22Rv1 (cell line): ENCODE results near the gene MYO15B.

Experiments
- ZFX ChIP-seq: fragments of 450-650 bp; IDR thresholded peaks from 2 replicates; pipeline ENCODE4 v1.6.1; 2017; ENCODE audit warnings: antibody characterized with exemption, borderline replicate concordance
- TF ChIP-seq, protein P1 (sequence below): fragments of 450-650 bp; IDR thresholded peaks from 2 replicates; pipeline ENCODE4 v1.5.1; 2017; ENCODE audit warnings: mild to moderate bottlenecking

DNA sequence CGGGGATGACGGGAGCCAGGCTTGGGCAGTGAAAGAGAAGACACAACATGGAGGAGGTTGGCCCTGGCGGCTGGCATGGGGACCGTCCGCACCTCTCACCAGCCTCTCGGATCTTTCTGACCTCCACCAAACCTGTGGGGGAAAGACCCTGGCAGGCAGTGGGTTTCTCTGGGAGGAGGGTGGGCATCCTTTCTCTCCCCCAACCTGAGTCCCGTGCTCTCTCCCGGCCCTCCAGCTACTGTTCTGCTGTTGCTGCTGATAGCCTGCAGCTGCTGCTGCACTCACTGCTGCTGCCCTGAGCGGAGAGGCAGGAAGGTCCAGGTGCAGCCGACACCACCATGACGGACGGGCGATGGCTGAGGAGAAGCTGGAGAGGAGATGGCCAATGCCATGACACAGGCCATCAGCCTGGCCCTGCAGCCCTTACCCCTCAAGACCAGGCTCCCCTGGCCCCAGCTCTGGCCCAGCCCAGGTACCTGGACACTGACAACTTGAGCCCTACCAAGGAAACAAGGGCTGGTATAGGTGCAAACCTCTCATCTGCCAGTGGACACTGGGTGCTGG is 53.0 kb downstream of the MYO15B start:
- TF ChIP-seq, protein P1, sequence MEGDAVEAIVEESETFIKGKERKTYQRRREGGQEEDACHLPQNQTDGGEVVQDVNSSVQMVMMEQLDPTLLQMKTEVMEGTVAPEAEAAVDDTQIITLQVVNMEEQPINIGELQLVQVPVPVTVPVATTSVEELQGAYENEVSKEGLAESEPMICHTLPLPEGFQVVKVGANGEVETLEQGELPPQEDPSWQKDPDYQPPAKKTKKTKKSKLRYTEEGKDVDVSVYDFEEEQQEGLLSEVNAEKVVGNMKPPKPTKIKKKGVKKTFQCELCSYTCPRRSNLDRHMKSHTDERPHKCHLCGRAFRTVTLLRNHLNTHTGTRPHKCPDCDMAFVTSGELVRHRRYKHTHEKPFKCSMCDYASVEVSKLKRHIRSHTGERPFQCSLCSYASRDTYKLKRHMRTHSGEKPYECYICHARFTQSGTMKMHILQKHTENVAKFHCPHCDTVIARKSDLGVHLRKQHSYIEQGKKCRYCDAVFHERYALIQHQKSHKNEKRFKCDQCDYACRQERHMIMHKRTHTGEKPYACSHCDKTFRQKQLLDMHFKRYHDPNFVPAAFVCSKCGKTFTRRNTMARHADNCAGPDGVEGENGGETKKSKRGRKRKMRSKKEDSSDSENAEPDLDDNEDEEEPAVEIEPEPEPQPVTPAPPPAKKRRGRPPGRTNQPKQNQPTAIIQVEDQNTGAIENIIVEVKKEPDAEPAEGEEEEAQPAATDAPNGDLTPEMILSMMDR, result no peak
- no peak for TF ChIP-seq ZFX
